SH-SY5Y (cell line): ENCODE measurements around the gene CACNA1F.

ENCODE experiments used
- GATA2 ChIP-seq: IDR thresholded peaks from 2 replicates; pipeline ENCODE4 v1.6.1; 2011; ENCODE audit warnings: mild to moderate bottlenecking, low read depth, low read length
- GATA3 ChIP-seq: IDR thresholded peaks from 2 replicates; pipeline ENCODE4 v1.6.1; 2011; ENCODE audit warnings: low read depth, mild to moderate bottlenecking, low read length, moderate library complexity

DNA sequence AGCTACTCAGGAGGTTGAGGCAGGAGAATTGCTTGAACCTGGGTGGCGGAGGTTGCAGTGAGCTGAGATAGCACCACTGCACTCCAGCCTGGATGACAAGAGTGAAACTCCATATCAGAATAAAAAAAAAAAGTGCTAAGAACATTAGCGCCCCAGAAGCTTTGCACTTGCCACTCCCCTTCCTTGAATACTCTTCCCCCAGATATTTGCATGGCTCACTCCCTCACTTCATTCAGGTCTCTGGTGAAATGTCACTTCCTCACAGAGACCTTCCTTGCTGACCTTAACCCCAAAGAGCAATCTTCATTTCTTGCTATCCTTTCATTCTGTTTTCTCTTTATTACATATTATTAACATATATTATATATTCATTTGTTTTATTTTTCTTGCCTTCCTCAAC lies 11.3 kb downstream of the CACNA1F start:
- TF ChIP-seq GATA3 (no peak), GATA2 (no peak)
